T-helper 2 cell (primary cell): ENCODE results near the gene CFAP58.

Experiments used
- DNase-seq, 5 experiments: peaks; one replicate each; pipeline versions ENCODE4 v3.0.0 to v3.0.0-alpha.2; 2012 to 2022

Gene CFAP58

DNA sequence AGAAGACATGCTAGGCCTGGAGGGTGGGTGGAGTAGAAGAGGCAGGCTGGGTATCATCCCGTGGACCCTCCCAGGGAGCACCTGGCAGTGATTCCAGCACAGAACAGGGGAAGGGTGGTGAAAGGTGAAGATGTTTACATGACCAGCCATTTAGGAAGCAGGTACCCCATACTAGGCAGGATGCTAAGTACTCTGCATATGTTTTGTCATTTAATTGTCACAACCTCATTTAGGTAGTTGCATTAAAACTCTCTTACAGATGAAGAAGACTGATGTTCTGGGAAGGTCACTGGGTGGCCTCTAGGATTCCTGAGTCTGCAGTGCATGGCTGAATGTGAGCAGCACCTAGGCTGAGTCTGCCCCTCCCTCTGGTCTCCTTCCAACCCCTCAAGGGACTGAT, 30.5 kb upstream of the CFAP58 start:
- DNase-seq = no peak

GRCh38 chr10:104323760-104324201, 29.9 kb upstream of the CFAP58 start:
- DNase-seq = no peak

DNA sequence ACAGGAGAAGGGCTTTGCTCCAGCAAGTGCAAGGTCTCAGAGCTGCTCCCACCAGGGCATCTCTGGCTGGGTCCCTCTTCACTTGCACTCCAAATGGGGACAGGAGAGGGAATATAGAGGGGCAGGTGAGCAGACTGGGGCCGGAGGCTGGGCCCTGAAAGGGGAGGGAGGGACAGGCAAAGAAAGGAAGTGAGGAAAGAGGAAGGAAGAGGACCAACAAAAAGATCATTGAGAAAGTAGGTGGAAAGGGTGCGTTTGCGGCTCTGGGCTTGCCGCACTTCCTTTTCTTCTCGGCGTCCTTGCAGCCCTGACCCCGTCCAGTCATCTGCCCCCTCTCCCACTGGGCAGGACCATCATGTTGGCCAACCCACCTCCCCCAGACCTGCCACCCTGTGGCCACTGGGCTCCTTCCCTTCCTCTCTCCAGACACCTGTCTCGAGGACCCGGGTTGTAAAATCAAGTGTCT, 29.4 kb upstream of the CFAP58 start:
- DNase-seq = no peak

GRCh38 chr10:104324931-104325330, 28.7 kb upstream of the CFAP58 start:
- no peak for DNase-seq

- DNase-seq = no peak
Observed at GRCh38 chr10:104325436-104326435, 27.9 kb upstream of the CFAP58 start.

DNA sequence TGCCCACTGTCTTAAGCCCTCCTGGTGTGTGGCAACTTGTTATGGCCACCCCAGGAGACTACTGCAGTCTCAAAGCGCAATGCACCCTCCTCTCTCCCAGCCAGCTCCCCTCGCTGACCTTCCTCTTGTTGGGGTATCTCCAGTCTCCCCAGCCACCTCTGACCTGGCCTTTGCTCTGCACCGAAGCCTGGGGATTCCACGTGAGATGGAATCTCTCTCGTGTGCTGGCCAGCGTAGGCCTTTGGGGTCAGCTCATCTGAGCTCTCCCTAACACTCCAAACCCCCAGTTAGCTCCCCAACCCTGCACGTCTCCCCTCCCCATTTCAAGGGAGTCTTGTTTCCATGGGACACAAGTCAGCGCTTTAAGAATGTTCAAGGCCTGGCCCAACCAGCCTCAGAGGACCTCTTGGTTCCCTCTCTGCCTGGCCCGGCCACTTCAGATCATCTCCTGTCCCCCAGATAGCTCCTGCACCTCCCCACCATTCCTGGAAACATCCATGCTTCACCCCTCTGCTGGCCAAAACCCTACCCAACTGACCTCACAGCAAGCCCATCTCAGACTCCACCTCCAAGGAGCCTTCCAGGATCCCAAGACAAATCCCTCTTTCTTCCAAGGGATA, 26.5 kb upstream of the CFAP58 start:
- DNase-seq = no peak

DNA sequence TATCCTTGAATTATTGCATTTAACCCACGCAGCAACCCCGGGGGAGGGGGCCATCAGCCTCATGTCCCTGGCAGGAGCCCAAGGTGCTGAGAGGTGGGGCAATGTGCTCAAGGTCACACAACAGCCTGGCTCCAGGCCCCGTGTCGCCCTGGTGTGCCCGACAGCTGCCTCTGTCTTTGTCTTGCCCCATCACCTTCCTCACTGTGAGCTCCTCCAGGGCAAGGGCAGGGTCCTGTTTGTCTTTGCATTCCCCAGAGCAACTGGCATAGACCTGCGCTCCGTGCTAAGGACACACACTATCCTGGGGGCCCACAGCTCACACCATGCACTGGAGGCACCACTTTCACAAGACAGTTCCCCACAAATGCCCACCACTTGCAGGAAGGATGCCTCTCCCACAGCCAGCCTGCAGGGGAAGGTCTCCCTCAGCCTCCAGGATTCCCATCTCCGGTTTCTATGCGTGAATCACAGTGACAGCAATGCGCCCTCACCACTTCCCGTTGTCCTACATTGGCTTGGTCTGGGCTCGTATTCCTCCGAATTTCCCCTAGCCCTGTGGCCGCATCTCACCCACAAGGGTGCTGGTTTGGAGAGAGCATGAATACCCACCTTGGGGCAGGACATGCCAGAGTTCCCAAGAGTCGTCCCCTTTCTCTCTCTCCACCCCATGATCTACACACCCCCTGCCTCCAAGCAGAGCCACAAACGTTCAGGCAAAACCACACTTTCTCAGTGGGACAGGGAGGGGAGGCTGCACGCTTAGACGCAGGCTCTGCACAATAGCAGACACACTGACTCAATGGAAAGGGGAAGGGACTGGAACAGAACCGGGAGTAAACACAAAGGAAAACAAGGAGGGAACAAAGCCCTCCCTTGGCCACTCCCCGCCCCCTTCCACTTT, 25.6 kb upstream of the CFAP58 start:
- DNase-seq = peak in 1 of 5 experiments; percentile 69

GRCh38 chr10:104328646-104328895, 25.1 kb upstream of the CFAP58 start:
- DNase-seq = no peak

DNA sequence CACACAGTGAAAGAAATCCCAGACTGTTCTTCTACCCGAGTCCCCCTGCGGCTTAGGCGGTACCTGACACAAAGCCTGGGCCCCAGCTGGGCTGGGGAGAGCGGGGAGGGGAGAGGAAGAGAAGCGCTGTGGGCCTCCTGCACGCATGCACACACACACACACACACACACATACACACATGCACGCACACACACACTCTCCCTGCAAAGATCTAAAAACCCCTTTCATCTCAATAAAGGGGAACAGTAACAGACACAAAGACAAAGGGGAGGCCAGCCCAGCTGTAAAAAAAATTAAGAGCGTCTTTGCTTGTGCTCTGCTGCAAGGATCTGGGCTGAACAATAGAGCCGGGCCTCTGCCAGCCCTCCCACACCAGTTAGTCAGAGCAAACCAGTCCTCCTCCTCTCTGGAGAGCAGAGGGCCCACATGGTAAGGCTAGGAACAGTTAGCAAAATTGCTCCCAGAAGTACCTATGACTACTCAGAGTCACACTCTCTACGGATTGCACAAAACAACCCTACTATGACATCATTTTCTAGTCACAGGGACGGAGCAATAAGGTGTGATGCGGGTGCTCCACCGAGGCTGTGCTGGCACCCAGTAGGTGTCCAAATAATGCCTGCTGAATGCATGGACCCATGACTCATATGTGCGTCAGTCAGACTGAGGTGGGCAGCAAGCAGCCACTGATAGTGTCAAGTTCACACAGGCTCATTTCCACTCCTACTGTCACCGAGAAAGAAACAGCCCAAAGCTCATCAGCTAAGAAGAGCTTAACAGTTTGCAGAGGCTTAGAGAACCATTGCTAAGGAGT, 24.5 kb upstream of the CFAP58 start:
- peak in 4 of 5 experiments; percentile 38 to 89 (median 80) for DNase-seq

GRCh38 chr10:104329735-104330134, 23.9 kb upstream of the CFAP58 start:
- DNase-seq = no peak

GRCh38 chr10:104330168-104331110, 23.2 kb upstream of the CFAP58 start:
- no peak for DNase-seq

DNA sequence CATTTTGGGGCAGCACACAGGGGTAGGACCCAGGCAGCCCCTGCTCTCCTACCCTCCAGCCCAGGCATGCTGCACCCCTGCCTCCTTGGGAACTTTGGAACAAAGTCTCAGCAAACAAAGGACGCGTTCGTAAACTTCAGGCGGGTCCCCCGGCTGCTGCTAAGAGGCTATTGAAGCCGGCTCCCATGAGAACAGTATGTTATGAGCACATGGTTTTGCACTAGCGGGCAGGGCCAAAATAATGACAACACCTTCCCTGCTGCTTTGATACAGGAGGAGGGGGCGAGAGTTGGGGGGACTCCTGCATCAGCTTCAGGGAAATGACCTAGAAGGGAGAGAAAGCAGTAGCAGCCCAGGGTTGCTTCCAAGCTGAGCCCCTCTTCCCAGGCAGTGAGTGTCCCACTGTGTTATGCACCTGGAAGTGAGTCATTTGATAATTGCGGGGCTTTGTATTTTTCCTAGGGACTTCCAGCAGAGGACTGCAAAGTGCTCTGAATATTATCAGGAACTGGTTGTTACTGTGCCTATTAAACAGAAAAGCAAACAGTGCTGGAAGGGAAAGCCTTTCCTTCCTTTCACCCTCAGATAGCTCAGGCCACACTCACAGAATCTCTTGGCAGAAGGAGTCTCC, 22.3 kb upstream of the CFAP58 start:
- no peak for DNase-seq

GRCh38 chr10:104332243-104333031, 21.2 kb upstream of the CFAP58 start:
- DNase-seq = no peak

DNA sequence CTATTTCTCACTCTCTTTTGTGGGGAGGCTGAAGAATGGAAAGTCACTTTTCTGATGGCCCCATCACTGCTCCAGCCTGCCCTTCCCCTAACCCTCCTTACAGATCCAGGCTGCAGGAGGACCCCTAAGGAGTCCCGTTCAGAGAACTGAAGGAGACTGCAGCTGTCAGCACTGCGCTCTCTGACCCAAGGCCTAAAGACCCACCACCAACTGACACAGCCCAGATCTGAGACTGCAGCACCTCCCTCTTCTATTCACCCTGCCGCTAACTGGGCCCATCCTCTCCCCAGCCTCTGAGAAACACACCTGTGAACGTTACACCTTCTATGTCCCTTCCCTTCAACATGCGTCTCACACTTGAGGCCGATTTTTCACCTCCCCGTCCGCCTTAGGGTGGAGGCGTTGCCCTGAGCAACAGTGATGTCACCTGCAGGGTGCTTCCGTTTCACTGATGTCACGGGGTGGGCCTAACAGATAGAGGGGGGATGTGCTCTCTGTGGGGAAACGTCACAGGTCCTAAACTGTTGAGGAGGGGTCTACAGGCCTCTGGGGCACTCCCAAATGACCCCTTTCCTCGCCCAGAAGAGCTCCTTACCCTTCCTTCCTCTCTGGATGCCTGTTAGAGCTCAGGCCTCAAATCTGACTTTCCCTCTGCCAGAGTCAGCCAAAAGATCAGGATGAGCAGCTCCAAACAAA, 20.5 kb upstream of the CFAP58 start:
- DNase-seq = peak in 2 of 5 experiments; percentile 33 to 88

DNA sequence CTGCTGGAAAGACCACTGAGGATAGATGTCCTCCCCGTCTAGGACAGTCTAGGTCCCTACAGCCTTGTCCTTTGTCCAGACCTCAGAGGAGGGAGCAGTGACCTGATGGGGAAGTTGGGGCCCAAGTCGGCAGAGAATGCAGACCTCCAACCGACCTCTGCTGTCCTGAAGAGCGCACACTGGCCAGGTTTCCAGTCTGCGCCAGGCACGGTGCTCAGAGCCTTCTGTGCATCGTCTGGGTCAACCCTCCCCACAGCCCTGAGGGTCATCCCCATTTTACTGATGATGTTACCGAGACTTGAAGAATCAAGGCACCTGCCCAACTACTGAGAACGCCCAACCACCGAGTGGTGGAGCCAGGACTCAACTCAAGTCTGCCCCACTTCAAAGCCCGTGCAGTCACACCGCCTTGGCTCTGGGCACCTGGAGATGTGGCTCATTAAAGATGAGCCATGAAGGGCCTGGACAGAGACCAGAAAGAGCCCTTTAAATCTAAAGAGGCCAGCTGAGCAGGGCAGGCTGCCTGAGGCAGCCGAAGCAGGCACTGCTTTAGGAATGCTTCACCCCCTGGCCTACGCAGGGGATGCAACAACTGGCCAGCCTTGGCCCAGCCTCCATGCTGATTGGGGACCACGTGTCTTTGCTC, 19.8 kb upstream of the CFAP58 start:
- DNase-seq = no peak

DNA sequence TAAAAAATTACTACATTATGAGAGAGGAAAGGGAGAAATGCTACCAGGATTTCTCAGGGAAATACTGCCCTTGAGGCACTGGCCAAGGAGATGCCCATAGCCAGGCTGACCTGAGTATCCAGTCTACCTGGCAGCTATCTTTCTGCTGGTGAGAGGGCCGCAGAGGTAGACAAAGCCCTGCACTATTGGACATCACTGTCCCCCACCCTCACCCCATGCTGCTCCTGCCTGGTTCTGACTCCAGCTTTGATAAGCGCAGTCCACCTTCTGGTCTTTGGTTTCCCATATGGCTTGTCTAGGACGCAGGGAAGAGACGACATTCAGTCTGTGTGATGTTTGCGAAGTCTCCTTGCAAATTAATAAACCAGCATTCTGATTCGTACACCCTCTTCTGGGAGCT, 19.1 kb upstream of the CFAP58 start:
- DNase-seq = no peak

- no peak for DNase-seq
Observed at GRCh38 chr10:104334965-104335650, 18.5 kb upstream of the CFAP58 start.
